GM23338 (cell line): Measurements from ENCODE around the gene L3HYPDH. TPM values are rescaled to one million over a fixed set of nuclear protein-coding genes. Genes with fewer than 3 reads are reported as not detected.

ENCODE experiments used
- ATAC-seq: fragments of 200-7000 bp; cut with Tn5 transposase; 3 replicates; pipeline ENCODE4 v1.9.1; 2020
- DNase-seq: peaks from one replicate; pipeline ENCODE4 v3.0.0-alpha.2; 2015; ENCODE audit warnings: low spot score
- H2AFZ ChIP-seq: fragments of 200-600 bp; sonication (generic); 2 replicates; pipeline ENCODE4 v1.8.0; 2016; ENCODE audit warnings: antibody characterized with exemption, mild to moderate bottlenecking, moderate library complexity
- H3F3A ChIP-seq: fragments of 200-600 bp; sonication (generic); replicated peaks from 2 replicates; pipeline ENCODE4 v1.8.0; 2017; ENCODE audit warnings: antibody characterized with exemption, mixed run types, low read depth
- H3K27ac ChIP-seq: fragments of 200-600 bp; sonication (generic); 2 replicates; pipeline ENCODE4 v1.6.1; 2016; ENCODE audit warnings: low read depth
- H3K27me3 ChIP-seq: fragments of 200-600 bp; sonication (generic); 2 replicates; pipeline ENCODE4 v1.8.0; 2016; ENCODE audit warnings: mild to moderate bottlenecking, mixed run types, moderate library complexity; ENCODE audit not compliant: insufficient read depth
- H3K36me3 ChIP-seq: fragments of 200-600 bp; sonication (generic); 2 replicates; pipeline ENCODE4 v1.8.0; 2016; ENCODE audit warnings: mild to moderate bottlenecking; ENCODE audit not compliant: insufficient read depth
- H3K4me1 ChIP-seq: fragments of 200-600 bp; sonication (generic); 2 replicates; pipeline ENCODE4 v1.8.0; 2016; ENCODE audit warnings: mild to moderate bottlenecking, moderate library complexity; ENCODE audit not compliant: insufficient read depth
- H3K4me2 ChIP-seq: fragments of 200-600 bp; sonication (generic); 2 replicates; pipeline ENCODE4 v1.7.1; 2017; ENCODE audit warnings: mixed run types
- H3K4me3 ChIP-seq: fragments of 200-600 bp; sonication (generic); 2 replicates; pipeline ENCODE4 v1.6.1; 2016; ENCODE audit warnings: mixed run types
- H3K79me2 ChIP-seq: fragments of 200-600 bp; sonication (generic); replicated peaks from 2 replicates; pipeline ENCODE4 v1.8.0; 2017; ENCODE audit warnings: mild to moderate bottlenecking; ENCODE audit not compliant: insufficient read depth
- H3K9me2 ChIP-seq: fragments of 200-600 bp; sonication (generic); 2 replicates; pipeline ENCODE4 v1.8.0; 2017; ENCODE audit not compliant: insufficient read depth
- H4K20me1 ChIP-seq: fragments of 200-600 bp; sonication (generic); replicated peaks from 2 replicates; pipeline ENCODE4 v1.8.0; 2017; ENCODE audit warnings: mild to moderate bottlenecking; ENCODE audit not compliant: insufficient read depth
- H3K27ac Mint-ChIP-seq: 2 replicates; pipeline ENCODE4 v1.8.0; 2020; ENCODE audit warnings: inconsistent platforms, mild to moderate bottlenecking, moderate library complexity, mixed read lengths
- H3K27me3 Mint-ChIP-seq: 3 replicates; pipeline ENCODE4 v1.8.0; 2022; ENCODE audit warnings: low read depth, mild to moderate bottlenecking, moderate library complexity, mixed read lengths, inconsistent platforms; ENCODE audit not compliant: insufficient read depth, poor library complexity
- H3K36me3 Mint-ChIP-seq: 3 replicates; pipeline ENCODE4 v1.8.0; 2021; ENCODE audit warnings: low read depth, mild to moderate bottlenecking, inconsistent platforms, moderate library complexity, mixed read lengths
- H3K4me1 Mint-ChIP-seq: 3 replicates; pipeline ENCODE4 v1.8.0; 2020; ENCODE audit warnings: mild to moderate bottlenecking, inconsistent platforms, mixed read lengths
- H3K4me3 Mint-ChIP-seq: 3 replicates; pipeline ENCODE4 v1.8.0; 2021; ENCODE audit warnings: moderate library complexity, mild to moderate bottlenecking, inconsistent platforms, mixed read lengths
- H3K9me3 Mint-ChIP-seq: 3 replicates; pipeline ENCODE4 v1.8.0; 2020; ENCODE audit warnings: moderate library complexity, mild to moderate bottlenecking, inconsistent platforms, mixed read lengths
- CREB1 ChIP-seq: fragments of 250-450 bp; sonication (Bioruptor Pico); IDR thresholded peaks from 2 replicates; pipeline ENCODE4 v1.5.0; 2020; ENCODE audit warnings: low read depth, mild to moderate bottlenecking, moderate library complexity
- JUNB ChIP-seq: IDR thresholded peaks from one replicate; pipeline ENCODE4 v1.6.1; 2016; ENCODE audit warnings: antibody characterized with exemption; ENCODE audit not compliant: unreplicated experiment
- POLR2AphosphoS5 ChIP-seq: IDR thresholded peaks from 2 replicates; pipeline ENCODE4 v1.6.1; 2016; ENCODE audit warnings: antibody characterized with exemption, low read depth
- STAT1 ChIP-seq: IDR thresholded peaks from one replicate; pipeline ENCODE4 v1.6.1; 2016; ENCODE audit warnings: antibody characterized with exemption; ENCODE audit not compliant: unreplicated experiment
- ZNF114 ChIP-seq: fragments of 250-450 bp; sonication (Bioruptor Pico); IDR thresholded peaks from 2 replicates; pipeline ENCODE4 v1.5.0; 2020; ENCODE audit warnings: mild to moderate bottlenecking, moderate library complexity
- ZNF331 ChIP-seq: fragments of 250-450 bp; sonication (Bioruptor Pico); IDR thresholded peaks from 2 replicates; pipeline ENCODE4 v1.5.0; 2020; ENCODE audit warnings: low read depth, mild to moderate bottlenecking, moderate library complexity
- polyA plus RNA-seq: library from polyadenylated mRNA; unstranded; fragments of >200 nt; fragmentation: Nextera tagmentation; extraction: Ambion mirVana; gene quantifications from 2 replicates; pipeline ENCODE4 v1.2.1, GENCODE V29; 2016
- total RNA-seq: library from RNA; depleted of rRNA; stranded (reverse); fragments of >200 nt; shearing (Covaris generic); gene quantifications from 2 replicates; pipeline ENCODE4 v1.2.3, GENCODE V29; 2014
- TF ChIP-seq, protein P1 (sequence below): fragments of 250-450 bp; sonication (Bioruptor Pico); IDR thresholded peaks from 2 replicates; pipeline ENCODE4 v1.5.0; 2020; ENCODE audit warnings: mild to moderate bottlenecking, moderate library complexity
- TF ChIP-seq, protein P2 (sequence below), 2 experiments: fragments of 200-600 bp in 1 of 2; sonication (generic) in 1 of 2; conservative IDR thresholded peaks; 2 replicates each; pipeline versions ENCODE4 v1.5.1 to v1.6.1; 2016 to 2017; ENCODE audit warnings: antibody characterized with exemption in 2 of 2, low read depth in 2 of 2, mild to moderate bottlenecking in 2 of 2, moderate library complexity in 1 of 2
- TF ChIP-seq, protein P3 (sequence below): IDR thresholded peaks from one replicate; pipeline ENCODE4 v1.6.1; 2018; ENCODE audit warnings: antibody characterized with exemption; ENCODE audit not compliant: unreplicated experiment

Gene L3HYPDH
- total and polyA plus RNA-seq, 2 experiments from 2014 or later = 18.6 to 24.8 TPM

DNA sequence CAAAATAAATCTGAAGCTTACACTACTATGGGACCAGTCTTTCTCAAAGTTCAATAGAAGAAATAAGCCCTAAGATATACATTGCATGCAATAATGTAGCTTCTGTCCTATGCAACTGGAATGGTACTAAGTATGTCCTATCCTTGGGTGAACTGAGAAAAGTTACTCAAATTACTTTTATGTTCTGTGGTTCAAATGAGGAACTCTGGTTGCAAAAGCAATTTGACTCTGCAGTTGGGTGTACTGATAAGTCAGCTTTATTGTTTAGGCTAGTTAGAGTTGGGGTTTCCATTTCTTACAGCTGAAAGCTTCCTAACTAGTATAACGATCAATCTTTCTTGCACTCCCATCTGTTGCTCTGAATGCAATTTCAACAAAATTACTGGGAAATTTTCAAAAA, 48.2 kb downstream of the L3HYPDH start:
- Histone ChIP-seq H3K4me2 (no peak overlapping the region), H3K27ac (no peak overlapping the region), H3K4me1 (no peaks in the 10 kb centered on the region), H3K36me3 (no peaks in the 10 kb centered on the region), H2AFZ (no peak overlapping the region), H4K20me1 (no peaks in the 10 kb centered on the region), H3K4me3 (no peak overlapping the region), H3K27me3 (no peaks in the 10 kb centered on the region), H3F3A (no peaks in the 10 kb centered on the region), H3K79me2 (no peaks in the 10 kb centered on the region), H3K9me2 (no peaks in the 10 kb centered on the region)
- Mint-ChIP-seq H3K27ac (no peak overlapping the region), H3K27me3 (no peaks in the 10 kb centered on the region), H3K4me3 (no peak overlapping the region), H3K36me3 (no peaks in the 10 kb centered on the region), H3K4me1 (no peaks in the 10 kb centered on the region), H3K9me3 (no peaks in the 10 kb centered on the region)
- DNase-seq (no peak), ATAC-seq (no peak)
- TF ChIP-seq STAT1 = no peak
- TF ChIP-seq, protein P1, sequence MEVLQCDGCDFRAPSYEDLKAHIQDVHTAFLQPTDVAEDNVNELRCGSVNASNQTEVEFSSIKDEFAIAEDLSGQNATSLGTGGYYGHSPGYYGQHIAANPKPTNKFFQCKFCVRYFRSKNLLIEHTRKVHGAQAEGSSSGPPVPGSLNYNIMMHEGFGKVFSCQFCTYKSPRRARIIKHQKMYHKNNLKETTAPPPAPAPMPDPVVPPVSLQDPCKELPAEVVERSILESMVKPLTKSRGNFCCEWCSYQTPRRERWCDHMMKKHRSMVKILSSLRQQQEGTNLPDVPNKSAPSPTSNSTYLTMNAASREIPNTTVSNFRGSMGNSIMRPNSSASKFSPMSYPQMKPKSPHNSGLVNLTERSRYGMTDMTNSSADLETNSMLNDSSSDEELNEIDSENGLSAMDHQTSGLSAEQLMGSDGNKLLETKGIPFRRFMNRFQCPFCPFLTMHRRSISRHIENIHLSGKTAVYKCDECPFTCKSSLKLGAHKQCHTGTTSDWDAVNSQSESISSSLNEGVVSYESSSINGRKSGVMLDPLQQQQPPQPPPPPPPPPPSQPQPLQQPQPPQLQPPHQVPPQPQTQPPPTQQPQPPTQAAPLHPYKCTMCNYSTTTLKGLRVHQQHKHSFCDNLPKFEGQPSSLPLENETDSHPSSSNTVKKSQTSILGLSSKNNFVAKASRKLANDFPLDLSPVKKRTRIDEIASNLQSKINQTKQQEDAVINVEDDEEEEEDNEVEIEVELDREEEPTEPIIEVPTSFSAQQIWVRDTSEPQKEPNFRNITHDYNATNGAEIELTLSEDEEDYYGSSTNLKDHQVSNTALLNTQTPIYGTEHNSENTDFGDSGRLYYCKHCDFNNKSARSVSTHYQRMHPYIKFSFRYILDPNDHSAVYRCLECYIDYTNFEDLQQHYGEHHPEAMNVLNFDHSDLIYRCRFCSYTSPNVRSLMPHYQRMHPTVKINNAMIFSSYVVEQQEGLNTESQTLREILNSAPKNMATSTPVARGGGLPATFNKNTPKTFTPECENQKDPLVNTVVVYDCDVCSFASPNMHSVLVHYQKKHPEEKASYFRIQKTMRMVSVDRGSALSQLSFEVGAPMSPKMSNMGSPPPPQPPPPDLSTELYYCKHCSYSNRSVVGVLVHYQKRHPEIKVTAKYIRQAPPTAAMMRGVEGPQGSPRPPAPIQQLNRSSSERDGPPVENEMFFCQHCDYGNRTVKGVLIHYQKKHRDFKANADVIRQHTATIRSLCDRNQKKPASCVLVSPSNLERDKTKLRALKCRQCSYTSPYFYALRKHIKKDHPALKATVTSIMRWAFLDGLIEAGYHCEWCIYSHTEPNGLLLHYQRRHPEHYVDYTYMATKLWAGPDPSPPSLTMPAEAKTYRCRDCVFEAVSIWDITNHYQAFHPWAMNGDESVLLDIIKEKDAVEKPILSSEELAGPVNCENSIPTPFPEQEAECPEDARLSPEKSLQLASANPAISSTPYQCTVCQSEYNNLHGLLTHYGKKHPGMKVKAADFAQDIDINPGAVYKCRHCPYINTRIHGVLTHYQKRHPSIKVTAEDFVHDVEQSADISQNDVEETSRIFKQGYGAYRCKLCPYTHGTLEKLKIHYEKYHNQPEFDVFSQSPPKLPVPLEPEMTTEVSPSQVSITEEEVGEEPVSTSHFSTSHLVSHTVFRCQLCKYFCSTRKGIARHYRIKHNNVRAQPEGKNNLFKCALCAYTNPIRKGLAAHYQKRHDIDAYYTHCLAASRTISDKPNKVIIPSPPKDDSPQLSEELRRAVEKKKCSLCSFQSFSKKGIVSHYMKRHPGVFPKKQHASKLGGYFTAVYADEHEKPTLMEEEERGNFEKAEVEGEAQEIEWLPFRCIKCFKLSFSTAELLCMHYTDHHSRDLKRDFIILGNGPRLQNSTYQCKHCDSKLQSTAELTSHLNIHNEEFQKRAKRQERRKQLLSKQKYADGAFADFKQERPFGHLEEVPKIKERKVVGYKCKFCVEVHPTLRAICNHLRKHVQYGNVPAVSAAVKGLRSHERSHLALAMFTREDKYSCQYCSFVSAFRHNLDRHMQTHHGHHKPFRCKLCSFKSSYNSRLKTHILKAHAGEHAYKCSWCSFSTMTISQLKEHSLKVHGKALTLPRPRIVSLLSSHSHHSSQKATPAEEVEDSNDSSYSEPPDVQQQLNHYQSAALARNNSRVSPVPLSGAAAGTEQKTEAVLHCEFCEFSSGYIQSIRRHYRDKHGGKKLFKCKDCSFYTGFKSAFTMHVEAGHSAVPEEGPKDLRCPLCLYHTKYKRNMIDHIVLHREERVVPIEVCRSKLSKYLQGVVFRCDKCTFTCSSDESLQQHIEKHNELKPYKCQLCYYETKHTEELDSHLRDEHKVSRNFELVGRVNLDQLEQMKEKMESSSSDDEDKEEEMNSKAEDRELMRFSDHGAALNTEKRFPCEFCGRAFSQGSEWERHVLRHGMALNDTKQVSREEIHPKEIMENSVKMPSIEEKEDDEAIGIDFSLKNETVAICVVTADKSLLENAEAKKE (CRISPR knock-in tag) = no peak
- no peak for TF ChIP-seq CREB1 (CRISPR knock-in tag)
- TF ChIP-seq ZNF331 (CRISPR knock-in tag) = no peak

DNA sequence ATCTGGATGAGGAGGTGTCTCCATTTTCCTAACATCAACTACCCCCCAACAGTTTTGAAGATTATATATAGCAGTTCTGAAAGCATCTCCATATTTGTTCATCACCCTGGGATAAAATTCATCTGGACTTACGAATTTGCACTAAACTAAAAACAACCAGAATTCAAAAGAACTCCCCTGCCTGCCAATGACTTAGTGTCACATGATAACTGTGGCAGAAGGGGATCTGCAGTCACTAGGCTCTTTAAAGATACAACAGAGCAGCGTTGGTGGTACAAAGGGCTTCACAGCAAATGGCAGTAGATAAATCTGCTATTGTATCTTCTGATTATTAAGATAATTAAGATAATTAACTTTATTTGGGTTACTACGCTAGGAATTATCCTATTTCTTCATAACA, 49.1 kb downstream of the L3HYPDH start:
- H3K4me1 ChIP-seq = no peaks in the 10 kb centered on the region
- H3K79me2 ChIP-seq = no peaks in the 10 kb centered on the region
- H3K27me3 ChIP-seq = no peaks in the 10 kb centered on the region
- Mint-ChIP-seq H3K36me3 (no peaks in the 10 kb centered on the region), H3K4me3 (no peak overlapping the region), H3K27ac (no peak overlapping the region), H3K4me1 (no peaks in the 10 kb centered on the region), H3K27me3 (no peaks in the 10 kb centered on the region), H3K9me3 (no peaks in the 10 kb centered on the region)
- no peaks in the 10 kb centered on the region for H3K9me2 ChIP-seq
- H2AFZ ChIP-seq = no peak overlapping the region
- no peaks in the 10 kb centered on the region for H4K20me1 ChIP-seq
- H3K27ac ChIP-seq = no peak overlapping the region
- H3F3A ChIP-seq = no peaks in the 10 kb centered on the region
- no peak overlapping the region for H3K4me3 ChIP-seq
- ATAC-seq (no peak), DNase-seq (no peak)
- H3K36me3 ChIP-seq = no peaks in the 10 kb centered on the region
- H3K4me2 ChIP-seq = no peak overlapping the region
- TF ChIP-seq, protein P2, sequence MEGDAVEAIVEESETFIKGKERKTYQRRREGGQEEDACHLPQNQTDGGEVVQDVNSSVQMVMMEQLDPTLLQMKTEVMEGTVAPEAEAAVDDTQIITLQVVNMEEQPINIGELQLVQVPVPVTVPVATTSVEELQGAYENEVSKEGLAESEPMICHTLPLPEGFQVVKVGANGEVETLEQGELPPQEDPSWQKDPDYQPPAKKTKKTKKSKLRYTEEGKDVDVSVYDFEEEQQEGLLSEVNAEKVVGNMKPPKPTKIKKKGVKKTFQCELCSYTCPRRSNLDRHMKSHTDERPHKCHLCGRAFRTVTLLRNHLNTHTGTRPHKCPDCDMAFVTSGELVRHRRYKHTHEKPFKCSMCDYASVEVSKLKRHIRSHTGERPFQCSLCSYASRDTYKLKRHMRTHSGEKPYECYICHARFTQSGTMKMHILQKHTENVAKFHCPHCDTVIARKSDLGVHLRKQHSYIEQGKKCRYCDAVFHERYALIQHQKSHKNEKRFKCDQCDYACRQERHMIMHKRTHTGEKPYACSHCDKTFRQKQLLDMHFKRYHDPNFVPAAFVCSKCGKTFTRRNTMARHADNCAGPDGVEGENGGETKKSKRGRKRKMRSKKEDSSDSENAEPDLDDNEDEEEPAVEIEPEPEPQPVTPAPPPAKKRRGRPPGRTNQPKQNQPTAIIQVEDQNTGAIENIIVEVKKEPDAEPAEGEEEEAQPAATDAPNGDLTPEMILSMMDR (conservative IDR thresholded peaks at IDR 0.05; ENCODE audit: low read depth in 2 of 2) = no peak
- TF ChIP-seq ZNF114 (CRISPR knock-in tag) (no peak), POLR2AphosphoS5 (no peak), JUNB (no peak), STAT1 (no peak), CREB1 (CRISPR knock-in tag) (no peak)
- TF ChIP-seq, protein P3, sequence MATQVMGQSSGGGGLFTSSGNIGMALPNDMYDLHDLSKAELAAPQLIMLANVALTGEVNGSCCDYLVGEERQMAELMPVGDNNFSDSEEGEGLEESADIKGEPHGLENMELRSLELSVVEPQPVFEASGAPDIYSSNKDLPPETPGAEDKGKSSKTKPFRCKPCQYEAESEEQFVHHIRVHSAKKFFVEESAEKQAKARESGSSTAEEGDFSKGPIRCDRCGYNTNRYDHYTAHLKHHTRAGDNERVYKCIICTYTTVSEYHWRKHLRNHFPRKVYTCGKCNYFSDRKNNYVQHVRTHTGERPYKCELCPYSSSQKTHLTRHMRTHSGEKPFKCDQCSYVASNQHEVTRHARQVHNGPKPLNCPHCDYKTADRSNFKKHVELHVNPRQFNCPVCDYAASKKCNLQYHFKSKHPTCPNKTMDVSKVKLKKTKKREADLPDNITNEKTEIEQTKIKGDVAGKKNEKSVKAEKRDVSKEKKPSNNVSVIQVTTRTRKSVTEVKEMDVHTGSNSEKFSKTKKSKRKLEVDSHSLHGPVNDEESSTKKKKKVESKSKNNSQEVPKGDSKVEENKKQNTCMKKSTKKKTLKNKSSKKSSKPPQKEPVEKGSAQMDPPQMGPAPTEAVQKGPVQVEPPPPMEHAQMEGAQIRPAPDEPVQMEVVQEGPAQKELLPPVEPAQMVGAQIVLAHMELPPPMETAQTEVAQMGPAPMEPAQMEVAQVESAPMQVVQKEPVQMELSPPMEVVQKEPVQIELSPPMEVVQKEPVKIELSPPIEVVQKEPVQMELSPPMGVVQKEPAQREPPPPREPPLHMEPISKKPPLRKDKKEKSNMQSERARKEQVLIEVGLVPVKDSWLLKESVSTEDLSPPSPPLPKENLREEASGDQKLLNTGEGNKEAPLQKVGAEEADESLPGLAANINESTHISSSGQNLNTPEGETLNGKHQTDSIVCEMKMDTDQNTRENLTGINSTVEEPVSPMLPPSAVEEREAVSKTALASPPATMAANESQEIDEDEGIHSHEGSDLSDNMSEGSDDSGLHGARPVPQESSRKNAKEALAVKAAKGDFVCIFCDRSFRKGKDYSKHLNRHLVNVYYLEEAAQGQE = no peak
